ENCODE measurements around the gene CREB5. TPM values are rescaled to one million over a fixed set of nuclear protein-coding genes. Genes with fewer than 3 reads are reported as not detected.

CREB5 gene
- total RNA-seq, 4 donors from 2014 or later, result 0.90 to 10.1 (median 4.9) TPM

DNA sequence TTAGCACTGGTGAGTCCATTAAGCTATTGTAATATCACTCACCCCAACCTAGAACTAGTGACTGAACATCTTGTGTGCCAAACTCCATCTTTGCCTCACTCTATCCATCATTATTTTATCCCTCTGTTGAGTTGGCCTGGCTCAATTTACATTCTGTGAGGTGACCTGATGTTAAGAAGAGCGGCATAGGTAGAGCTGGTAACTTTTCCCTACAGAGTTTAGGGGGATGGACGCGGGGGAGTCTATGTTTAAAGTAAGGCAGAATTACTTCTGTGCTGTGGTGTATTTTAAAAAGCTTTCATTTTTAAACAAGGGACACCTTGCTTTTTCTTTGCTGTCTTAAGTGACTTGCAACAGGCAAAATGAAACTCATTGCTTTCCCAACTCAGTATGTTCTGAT lies 186.3 kb downstream of the CREB5 start:
- H3K4me3 ChIP-seq, result no peak overlapping the region
- no peak for TF ChIP-seq POLR2A (IDR thresholded peaks at IDR 0.05)
- TF ChIP-seq, protein P1, sequence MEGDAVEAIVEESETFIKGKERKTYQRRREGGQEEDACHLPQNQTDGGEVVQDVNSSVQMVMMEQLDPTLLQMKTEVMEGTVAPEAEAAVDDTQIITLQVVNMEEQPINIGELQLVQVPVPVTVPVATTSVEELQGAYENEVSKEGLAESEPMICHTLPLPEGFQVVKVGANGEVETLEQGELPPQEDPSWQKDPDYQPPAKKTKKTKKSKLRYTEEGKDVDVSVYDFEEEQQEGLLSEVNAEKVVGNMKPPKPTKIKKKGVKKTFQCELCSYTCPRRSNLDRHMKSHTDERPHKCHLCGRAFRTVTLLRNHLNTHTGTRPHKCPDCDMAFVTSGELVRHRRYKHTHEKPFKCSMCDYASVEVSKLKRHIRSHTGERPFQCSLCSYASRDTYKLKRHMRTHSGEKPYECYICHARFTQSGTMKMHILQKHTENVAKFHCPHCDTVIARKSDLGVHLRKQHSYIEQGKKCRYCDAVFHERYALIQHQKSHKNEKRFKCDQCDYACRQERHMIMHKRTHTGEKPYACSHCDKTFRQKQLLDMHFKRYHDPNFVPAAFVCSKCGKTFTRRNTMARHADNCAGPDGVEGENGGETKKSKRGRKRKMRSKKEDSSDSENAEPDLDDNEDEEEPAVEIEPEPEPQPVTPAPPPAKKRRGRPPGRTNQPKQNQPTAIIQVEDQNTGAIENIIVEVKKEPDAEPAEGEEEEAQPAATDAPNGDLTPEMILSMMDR (IDR thresholded peaks at IDR 0.05 in 4 of 5, conservative IDR thresholded peaks at IDR 0.05 in 1 of 5), result no peak
- intact Hi-C loops (cut with DNase I; ENCODE audit: low total_unique reads), result no loop called here
- in situ Hi-C loops (cut with MboI; ENCODE audit: low sequenced_read_pairs in 4 of 4), result no loop called here
- H3K4me1 ChIP-seq, result no peaks in the 10 kb centered on the region
- no peaks in the 10 kb centered on the region for H3K9me3 ChIP-seq
- H3K36me3 ChIP-seq, result no peaks in the 10 kb centered on the region
- DNase-seq (no peak), ATAC-seq (no peak)
- H3K27ac ChIP-seq, result no peak overlapping the region
- H3K27me3 ChIP-seq, result no peaks in the 10 kb centered on the region

DNA sequence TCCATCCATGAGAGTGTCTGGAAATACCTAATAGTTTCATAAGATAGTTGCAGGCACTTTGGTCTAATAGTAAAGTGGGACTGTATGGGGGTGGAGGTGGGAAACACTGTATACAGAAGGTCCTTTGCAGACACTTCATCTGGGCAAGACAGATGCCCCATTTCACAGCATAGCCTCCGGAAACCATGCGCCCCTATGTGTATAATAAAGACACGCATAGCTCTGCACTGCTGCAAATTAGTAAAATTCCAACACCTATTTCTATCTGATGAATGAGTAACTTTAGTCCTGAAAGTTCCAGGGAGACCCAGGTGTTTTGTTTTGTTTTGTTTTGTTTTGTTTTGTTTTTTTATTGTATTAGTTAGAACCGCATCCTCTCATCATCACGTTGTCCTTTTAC lies 187.1 kb downstream of the CREB5 start:
- H3K4me3 ChIP-seq, result no peak overlapping the region
- intact Hi-C loops (cut with DNase I; ENCODE audit: low total_unique reads) (no loop called here), in situ Hi-C loops (cut with MboI; ENCODE audit: low sequenced_read_pairs in 4 of 4) (no loop called here)
- H3K36me3 ChIP-seq, result no peaks in the 10 kb centered on the region
- no peaks in the 10 kb centered on the region for H3K4me1 ChIP-seq
- DNase-seq (no peak), ATAC-seq (no peak)
- TF ChIP-seq POLR2A (IDR thresholded peaks at IDR 0.05), result no peak
- TF ChIP-seq, protein P1 (IDR thresholded peaks at IDR 0.05 in 4 of 5, conservative IDR thresholded peaks at IDR 0.05 in 1 of 5), result no peak
- no peaks in the 10 kb centered on the region for H3K9me3 ChIP-seq
- no peaks in the 10 kb centered on the region for H3K27me3 ChIP-seq
- no peak overlapping the region for H3K27ac ChIP-seq

DNA sequence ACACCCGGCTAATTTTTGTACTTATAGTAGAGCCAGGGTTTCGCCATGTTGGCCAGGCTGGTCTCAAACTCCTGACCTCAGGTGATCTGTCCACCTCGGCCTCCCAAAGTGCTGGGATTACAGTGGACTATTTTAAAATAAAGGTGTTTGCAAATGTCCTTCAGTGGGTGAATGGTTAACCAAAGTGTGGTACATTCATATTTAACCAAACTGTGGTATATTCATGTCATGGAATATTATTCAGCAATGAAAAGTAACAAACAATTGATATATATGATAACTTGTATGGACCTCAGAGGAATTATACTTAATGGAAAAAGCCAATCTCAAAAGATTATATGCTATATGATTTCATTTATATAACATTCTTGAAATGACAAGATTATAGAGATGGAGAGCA lies 190.0 kb downstream of the CREB5 start:
- no peak for TF ChIP-seq POLR2A (IDR thresholded peaks at IDR 0.05)
- TF ChIP-seq, protein P1 (IDR thresholded peaks at IDR 0.05 in 4 of 5, conservative IDR thresholded peaks at IDR 0.05 in 1 of 5), result no peak
- DNase-seq, result no peak
- intact Hi-C loops (cut with DNase I; ENCODE audit: low total_unique reads), result no loop called here
- in situ Hi-C loops (cut with MboI; ENCODE audit: low sequenced_read_pairs in 4 of 4), result loop anchor here in 1 of 4 donors (10.0 to 25.0 kb wide), 2 partner anchors 207 to 260 kb away; no protein-coding TSS in a partner anchor
- Histone ChIP-seq H3K4me3 (no peak overlapping the region), H3K27me3 (no peaks in the 10 kb centered on the region), H3K9me3 (no peaks in the 10 kb centered on the region), H3K27ac (no peak overlapping the region), H3K36me3 (no peaks in the 10 kb centered on the region), H3K4me1 (peaks cover 13 to 14% of the 10 kb centered on the region in 2 donors)
- ATAC-seq, result no peak

DNA sequence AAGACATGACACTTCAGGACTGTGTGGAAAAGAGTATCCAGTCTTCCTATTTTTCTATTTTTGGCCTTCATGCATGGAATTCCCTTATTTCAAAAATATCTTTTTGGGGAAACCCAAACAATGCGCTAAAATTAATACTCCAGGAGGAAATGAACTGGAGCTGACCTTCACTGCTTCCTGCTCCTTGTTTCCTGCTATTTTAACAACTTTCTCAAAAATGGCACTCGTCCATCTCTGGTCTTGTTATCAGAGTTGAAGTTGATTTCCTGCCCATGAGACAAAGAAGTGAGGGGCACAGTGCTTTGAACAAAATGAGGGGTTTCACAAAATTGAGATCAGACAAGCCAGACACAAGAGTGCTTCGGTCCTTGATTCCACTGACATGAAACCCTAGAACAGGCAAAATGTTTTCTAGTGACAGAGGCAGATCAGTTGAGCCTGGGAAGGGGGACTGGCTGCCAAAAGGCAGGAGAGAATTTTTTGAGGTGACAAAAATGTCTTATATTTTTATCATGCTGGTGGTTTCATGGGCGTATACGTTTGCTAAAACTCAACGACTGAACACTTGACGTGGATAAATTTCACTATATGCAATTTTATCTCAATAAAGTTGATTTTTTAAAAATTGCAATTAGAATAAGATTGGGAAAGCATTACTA lies 193.2 kb downstream of the CREB5 start:
- TF ChIP-seq POLR2A (IDR thresholded peaks at IDR 0.05), result no peak
- TF ChIP-seq, protein P1 (IDR thresholded peaks at IDR 0.05 in 4 of 5, conservative IDR thresholded peaks at IDR 0.05 in 1 of 5), result no peak
- peaks cover 23 to 26% of the 10 kb centered on the region in 2 donors for H3K4me1 ChIP-seq
- no peaks in the 10 kb centered on the region for H3K9me3 ChIP-seq
- no peak overlapping the region for H3K4me3 ChIP-seq
- intact Hi-C loops (cut with DNase I; ENCODE audit: low total_unique reads), result no loop called here
- no peaks in the 10 kb centered on the region for H3K27me3 ChIP-seq
- no peak overlapping the region for H3K27ac ChIP-seq
- H3K36me3 ChIP-seq, result no peaks in the 10 kb centered on the region
- in situ Hi-C loops (cut with MboI; ENCODE audit: low sequenced_read_pairs in 4 of 4), result loop anchor here in 1 of 4 donors (10.0 to 25.0 kb wide), 2 partner anchors 211 to 257 kb away; no protein-coding TSS in a partner anchor
- ATAC-seq (no peak), DNase-seq (no peak)

All from gastrocnemius medialis (tissue), 4 donors.